Type B pancreatic cell (in vitro differentiated cells): ENCODE data around the gene GRIK1. TPM values are rescaled to one million over a fixed set of nuclear protein-coding genes. Genes with fewer than 3 reads are reported as not detected.

ENCODE experiments used
- DNase-seq: peaks from one replicate; pipeline ENCODE4 v3.0.0; 2021; ENCODE audit warnings: mixed read lengths; ENCODE audit not compliant: unreplicated experiment; ENCODE audit errors: extremely low spot score
- H3K27ac Mint-ChIP-seq: 2 replicates; pipeline ENCODE4 v1.8.0; 2021; ENCODE audit warnings: mild to moderate bottlenecking, mixed read lengths
- H3K27me3 Mint-ChIP-seq: 2 replicates; pipeline ENCODE4 v1.8.0; 2021; ENCODE audit warnings: mixed read lengths
- H3K36me3 Mint-ChIP-seq: 2 replicates; pipeline ENCODE4 v1.8.0; 2021; ENCODE audit warnings: mixed read lengths
- H3K4me1 Mint-ChIP-seq: one replicate; pipeline ENCODE4 v1.8.0; 2021; ENCODE audit warnings: mixed read lengths; ENCODE audit not compliant: unreplicated experiment
- H3K4me3 Mint-ChIP-seq: 2 replicates; pipeline ENCODE4 v1.8.0; 2021; ENCODE audit warnings: mild to moderate bottlenecking, mixed read lengths
- H3K9me3 Mint-ChIP-seq: 2 replicates; pipeline ENCODE4 v1.8.0; 2021; ENCODE audit warnings: mixed read lengths
- total RNA-seq: library from RNA; stranded (reverse); gene quantifications from 2 replicates; pipeline ENCODE4 v1.2.1, GENCODE V29; 2021; ENCODE audit warnings: low replicate concordance
- TF ChIP-seq, protein P1 (sequence below): fragments of 200-600 bp; sonication (generic); conservative IDR thresholded peaks from 2 replicates; pipeline ENCODE4 v1.5.0; 2021; ENCODE audit warnings: antibody characterized with exemption, mild to moderate bottlenecking

The GRIK1 gene
- total RNA-seq, 1 donor from 2014 or later = 6.1 TPM

DNA sequence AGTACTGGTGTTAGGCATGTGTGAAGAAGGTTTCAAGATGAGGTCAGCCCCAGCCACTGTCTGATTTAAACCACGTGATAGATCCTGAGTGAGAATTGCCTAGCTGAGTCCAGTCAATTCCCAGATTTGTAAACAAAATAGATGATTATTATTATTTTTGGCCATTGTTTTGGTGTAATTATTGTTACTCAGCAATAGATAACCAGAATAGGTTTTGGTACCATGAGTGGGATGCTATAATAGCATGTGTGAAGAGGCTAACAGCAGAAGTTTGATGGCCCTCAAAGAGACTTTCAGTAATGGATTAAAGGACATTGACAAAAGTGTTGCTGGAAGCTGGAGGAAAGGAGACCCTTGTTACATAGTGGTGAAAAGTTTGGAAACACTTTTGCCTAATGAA lies 426.3 kb downstream of the GRIK1 start:
- TF ChIP-seq, protein P1, sequence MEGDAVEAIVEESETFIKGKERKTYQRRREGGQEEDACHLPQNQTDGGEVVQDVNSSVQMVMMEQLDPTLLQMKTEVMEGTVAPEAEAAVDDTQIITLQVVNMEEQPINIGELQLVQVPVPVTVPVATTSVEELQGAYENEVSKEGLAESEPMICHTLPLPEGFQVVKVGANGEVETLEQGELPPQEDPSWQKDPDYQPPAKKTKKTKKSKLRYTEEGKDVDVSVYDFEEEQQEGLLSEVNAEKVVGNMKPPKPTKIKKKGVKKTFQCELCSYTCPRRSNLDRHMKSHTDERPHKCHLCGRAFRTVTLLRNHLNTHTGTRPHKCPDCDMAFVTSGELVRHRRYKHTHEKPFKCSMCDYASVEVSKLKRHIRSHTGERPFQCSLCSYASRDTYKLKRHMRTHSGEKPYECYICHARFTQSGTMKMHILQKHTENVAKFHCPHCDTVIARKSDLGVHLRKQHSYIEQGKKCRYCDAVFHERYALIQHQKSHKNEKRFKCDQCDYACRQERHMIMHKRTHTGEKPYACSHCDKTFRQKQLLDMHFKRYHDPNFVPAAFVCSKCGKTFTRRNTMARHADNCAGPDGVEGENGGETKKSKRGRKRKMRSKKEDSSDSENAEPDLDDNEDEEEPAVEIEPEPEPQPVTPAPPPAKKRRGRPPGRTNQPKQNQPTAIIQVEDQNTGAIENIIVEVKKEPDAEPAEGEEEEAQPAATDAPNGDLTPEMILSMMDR = no peak
- H3K36me3 Mint-ChIP-seq = peaks cover 4% of the 10 kb centered on the region
- no peak overlapping the region for H3K4me3 Mint-ChIP-seq
- H3K4me1 Mint-ChIP-seq = peaks cover 5% of the 10 kb centered on the region
- no peaks in the 10 kb centered on the region for H3K9me3 Mint-ChIP-seq
- no peaks in the 10 kb centered on the region for H3K27me3 Mint-ChIP-seq
- DNase-seq = no peak
- no peak overlapping the region for H3K27ac Mint-ChIP-seq

DNA sequence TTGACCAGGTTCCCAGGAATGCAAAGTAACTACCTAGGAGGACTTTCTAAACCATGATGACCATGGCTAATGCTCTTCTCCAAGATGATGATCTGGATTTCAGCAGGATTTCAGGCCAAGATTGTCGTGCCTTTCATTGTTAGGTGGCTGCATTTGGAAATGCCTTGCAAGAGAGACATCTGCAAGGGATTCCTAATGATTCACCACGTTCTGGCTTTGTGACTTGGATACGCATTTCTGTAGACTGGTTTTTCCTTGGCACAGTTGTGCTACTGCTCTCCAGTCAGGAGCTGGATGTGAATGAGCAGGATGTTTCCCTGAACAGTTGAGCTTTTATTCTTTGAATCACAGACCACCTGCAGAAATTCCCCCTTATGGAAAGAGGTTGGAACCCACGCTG lies 428.7 kb downstream of the GRIK1 start:
- H3K4me1 Mint-ChIP-seq = peaks cover 13% of the 10 kb centered on the region
- H3K9me3 Mint-ChIP-seq = no peaks in the 10 kb centered on the region
- no peak overlapping the region for H3K4me3 Mint-ChIP-seq
- no peaks in the 10 kb centered on the region for H3K27me3 Mint-ChIP-seq
- no peak for DNase-seq
- no peak overlapping the region for H3K27ac Mint-ChIP-seq
- H3K36me3 Mint-ChIP-seq = peaks cover 4% of the 10 kb centered on the region
- TF ChIP-seq, protein P1 = no peak

DNA sequence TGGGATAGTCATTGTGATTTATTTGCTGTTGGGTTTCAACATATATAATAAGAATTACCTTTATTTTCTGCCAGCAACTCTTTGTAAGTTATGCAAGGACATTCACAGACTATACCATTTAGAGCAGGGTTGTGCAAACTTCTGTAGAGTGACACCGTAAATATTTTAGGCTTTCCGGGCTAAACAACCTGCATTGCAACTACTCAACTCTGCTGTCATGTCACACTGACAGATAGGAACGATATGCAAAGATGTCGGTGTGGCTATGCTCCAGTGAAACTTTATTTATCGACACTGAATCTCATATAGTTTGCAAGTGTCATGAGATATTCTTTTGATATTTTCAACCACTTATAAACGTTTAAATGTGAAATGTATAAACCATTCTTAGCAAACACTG lies 430.7 kb downstream of the GRIK1 start:
- DNase-seq = no peak
- no peaks in the 10 kb centered on the region for H3K27me3 Mint-ChIP-seq
- H3K4me1 Mint-ChIP-seq = peaks cover 14% of the 10 kb centered on the region
- H3K9me3 Mint-ChIP-seq = no peaks in the 10 kb centered on the region
- no peak overlapping the region for H3K27ac Mint-ChIP-seq
- TF ChIP-seq, protein P1 = no peak
- no peak overlapping the region for H3K4me3 Mint-ChIP-seq
- H3K36me3 Mint-ChIP-seq = peaks cover 4% of the 10 kb centered on the region

DNA sequence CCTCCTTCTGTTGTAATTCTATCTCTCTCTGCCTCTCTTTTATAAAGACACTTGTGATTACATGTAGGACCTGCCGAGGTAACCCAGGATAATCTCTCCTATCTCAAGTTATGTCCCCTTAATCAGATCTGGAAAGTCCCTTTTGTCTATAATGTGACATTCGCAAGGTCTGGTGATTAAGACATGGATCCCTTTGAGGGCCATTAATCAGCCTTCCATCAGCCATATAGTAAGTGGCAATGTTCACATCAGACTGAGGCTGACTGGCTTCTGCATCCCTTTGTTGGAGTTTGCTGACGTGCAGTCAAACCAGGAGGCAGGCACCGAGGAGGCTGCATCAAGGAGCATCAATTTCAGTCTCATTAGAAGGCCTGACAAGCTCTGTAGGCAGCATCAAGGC lies 431.5 kb downstream of the GRIK1 start:
- Mint-ChIP-seq H3K27ac (no peak overlapping the region), H3K9me3 (no peaks in the 10 kb centered on the region), H3K4me1 (peaks cover 14% of the 10 kb centered on the region), H3K27me3 (no peaks in the 10 kb centered on the region), H3K4me3 (no peak overlapping the region), H3K36me3 (no peaks in the 10 kb centered on the region)
- no peak for DNase-seq
- TF ChIP-seq, protein P1 = no peak

DNA sequence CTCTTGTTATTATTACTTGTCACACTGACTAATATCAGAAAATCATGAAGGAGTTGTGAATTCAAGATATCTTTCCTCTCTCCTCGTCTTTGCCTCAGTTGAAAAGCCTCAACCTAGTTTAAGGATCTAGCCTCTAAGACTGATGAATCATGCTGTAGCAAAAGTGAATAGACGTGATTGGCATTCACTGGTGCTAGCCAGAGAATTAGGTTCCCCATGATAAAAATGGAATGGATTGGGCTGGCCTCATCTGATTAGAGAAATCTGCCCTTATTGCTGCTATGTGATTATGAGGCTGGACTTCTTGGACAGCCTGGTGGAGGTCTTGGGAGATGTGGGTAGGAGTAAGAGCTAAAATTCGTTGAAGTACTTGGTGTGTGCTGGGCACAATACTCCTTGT lies 432.8 kb downstream of the GRIK1 start:
- Mint-ChIP-seq H3K9me3 (no peaks in the 10 kb centered on the region), H3K36me3 (no peaks in the 10 kb centered on the region), H3K27ac (no peak overlapping the region), H3K4me3 (no peak overlapping the region), H3K27me3 (no peaks in the 10 kb centered on the region), H3K4me1 (peaks cover 14% of the 10 kb centered on the region)
- DNase-seq = no peak
- TF ChIP-seq, protein P1 = no peak

DNA sequence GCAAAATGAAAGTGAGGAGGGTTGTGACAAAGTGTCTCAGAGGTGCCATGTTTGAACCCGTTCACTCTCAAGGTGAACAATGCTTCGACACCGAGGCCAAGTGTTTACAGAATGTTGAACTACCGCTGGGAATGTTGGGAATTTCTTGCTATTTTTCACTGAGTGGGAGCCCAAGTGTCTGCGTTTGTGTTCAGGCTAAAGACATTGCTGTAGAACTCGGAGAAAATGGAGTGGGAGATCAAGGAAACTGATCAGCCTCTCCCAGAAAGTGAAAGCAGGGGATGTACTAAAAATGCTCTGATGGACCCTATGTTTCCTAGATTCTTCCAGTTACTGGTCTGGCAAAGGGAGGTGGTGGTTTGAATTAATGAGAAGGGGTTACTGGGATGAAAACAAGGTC lies 433.6 kb downstream of the GRIK1 start:
- Mint-ChIP-seq H3K4me1 (peaks cover 14% of the 10 kb centered on the region), H3K27me3 (no peaks in the 10 kb centered on the region), H3K27ac (no peak overlapping the region), H3K4me3 (no peak overlapping the region), H3K9me3 (peaks cover 4% of the 10 kb centered on the region), H3K36me3 (no peaks in the 10 kb centered on the region)
- TF ChIP-seq, protein P1 = no peak
- DNase-seq = no peak
